DND-41 (cell line): ENCODE results near the gene KLF15.

ENCODE experiments used
- ATAC-seq: fragments of 200-7000 bp; cut with Tn5 transposase; 3 replicates; pipeline ENCODE4 v1.9.1; 2021; ENCODE audit warnings: low read depth; ENCODE audit not compliant: insufficient read depth
- DNase-seq: peaks from one replicate; pipeline ENCODE4 v3.0.0-alpha.2; 2020
- H2AFZ ChIP-seq: 2 replicates; pipeline ENCODE4 v1.6.0; 2012; ENCODE audit warnings: low read depth, low read length
- H3K27ac ChIP-seq: 2 replicates; pipeline ENCODE4 v1.5.1; 2012; ENCODE audit warnings: low read length, inconsistent platforms
- H3K27me3 ChIP-seq: fragments of 200-600 bp; sonication (generic); 2 replicates; pipeline ENCODE4 v1.6.0; 2012; ENCODE audit warnings: low read length, mild to moderate bottlenecking, inconsistent platforms; ENCODE audit not compliant: insufficient read depth, poor library complexity
- H3K36me3 ChIP-seq: 2 replicates; pipeline ENCODE4 v1.5.1; 2012; ENCODE audit warnings: low read length, inconsistent platforms; ENCODE audit not compliant: insufficient read depth
- H3K4me1 ChIP-seq: 2 replicates; pipeline ENCODE4 v1.5.1; 2012; ENCODE audit warnings: mild to moderate bottlenecking, low read length; ENCODE audit not compliant: insufficient read depth
- H3K4me2 ChIP-seq: 2 replicates; pipeline ENCODE4 v1.6.0; 2012; ENCODE audit warnings: mild to moderate bottlenecking, moderate library complexity, low read length, inconsistent platforms; ENCODE audit not compliant: insufficient read depth
- H3K4me3 ChIP-seq, 2 experiments: fragments of 200-600 bp in 1 of 2; shearing (Covaris generic) in 1 of 2; 2 replicates each; pipeline ENCODE4 v1.5.1; 2012 to 2016; ENCODE audit warnings: inconsistent platforms in 2 of 2, low read length in 2 of 2, mild to moderate bottlenecking in 2 of 2, low read depth in 1 of 2, moderate library complexity in 1 of 2
- H3K79me2 ChIP-seq: 2 replicates; pipeline ENCODE4 v1.6.0; 2012; ENCODE audit warnings: low read length, inconsistent platforms; ENCODE audit not compliant: insufficient read depth
- H3K9ac ChIP-seq: 2 replicates; pipeline ENCODE4 v1.6.0; 2012; ENCODE audit warnings: low read depth, mild to moderate bottlenecking, inconsistent platforms, low read length, moderate library complexity
- H3K9me3 ChIP-seq: 2 replicates; pipeline ENCODE4 v1.5.1; 2012; ENCODE audit warnings: low read length, moderate library complexity, mild to moderate bottlenecking, inconsistent platforms; ENCODE audit not compliant: insufficient read depth, severe bottlenecking
- H4K20me1 ChIP-seq: 2 replicates; pipeline ENCODE4 v1.6.0; 2012; ENCODE audit warnings: low read length; ENCODE audit not compliant: insufficient read depth
- CTCF ChIP-seq: IDR thresholded peaks from 2 replicates; pipeline ENCODE4 v1.5.1; 2012; ENCODE audit warnings: borderline replicate concordance, low read length, moderate library complexity, mild to moderate bottlenecking; ENCODE audit not compliant: poor library complexity, severe bottlenecking; ENCODE audit errors: extremely low read depth
- EZH2 ChIP-seq: IDR thresholded peaks from 3 replicates; pipeline ENCODE4 v1.6.1; 2012; ENCODE audit warnings: borderline replicate concordance, low read depth, mild to moderate bottlenecking, moderate library complexity, low read length, inconsistent platforms; ENCODE audit not compliant: severe bottlenecking

Gene KLF15

GRCh38 chr3:126348308-126348920 lies 8.8 kb downstream of the KLF15 start:
- H3K27ac ChIP-seq, result no peak overlapping the region
- ATAC-seq, result no peak
- TF ChIP-seq EZH2 (no peak), CTCF (no peak)
- H3K9me3 ChIP-seq, result no peaks in the 10 kb centered on the region
- H3K9ac ChIP-seq, result no peak overlapping the region
- no peaks in the 10 kb centered on the region for H3K36me3 ChIP-seq
- DNase-seq, result no peak
- no peaks in the 10 kb centered on the region for H3K27me3 ChIP-seq
- no peaks in the 10 kb centered on the region for H3K79me2 ChIP-seq
- no peak overlapping the region for H3K4me3 ChIP-seq
- no peaks in the 10 kb centered on the region for H3K4me1 ChIP-seq
- H3K4me2 ChIP-seq, result no peak overlapping the region
- H4K20me1 ChIP-seq, result no peaks in the 10 kb centered on the region
- no peak overlapping the region for H2AFZ ChIP-seq

- no peaks in the 10 kb centered on the region for H3K36me3 ChIP-seq
- no peaks in the 10 kb centered on the region for H3K9me3 ChIP-seq
- no peak overlapping the region for H2AFZ ChIP-seq
- H3K4me3 ChIP-seq, result no peak overlapping the region
- no peak overlapping the region for H3K27ac ChIP-seq
- no peaks in the 10 kb centered on the region for H3K4me1 ChIP-seq
- no peak overlapping the region for H3K9ac ChIP-seq
- no peaks in the 10 kb centered on the region for H3K79me2 ChIP-seq
- no peaks in the 10 kb centered on the region for H4K20me1 ChIP-seq
- TF ChIP-seq CTCF (no peak), EZH2 (no peak)
- ATAC-seq (no peak), DNase-seq (no peak)
- no peak overlapping the region for H3K4me2 ChIP-seq
- no peaks in the 10 kb centered on the region for H3K27me3 ChIP-seq
Measured at GRCh38 chr3:126347543-126348161, 9.6 kb downstream of the KLF15 start.

- no peak overlapping the region for H3K27ac ChIP-seq
- TF ChIP-seq CTCF (no peak), EZH2 (no peak)
- H4K20me1 ChIP-seq, result no peaks in the 10 kb centered on the region; the same call in 1 of the 2 replicates
- H3K4me3 ChIP-seq, result no peak overlapping the region
- no peaks in the 10 kb centered on the region for H3K9me3 ChIP-seq
- H3K36me3 ChIP-seq, result no peaks in the 10 kb centered on the region
- DNase-seq (no peak), ATAC-seq (no peak)
- H3K4me2 ChIP-seq, result no peak overlapping the region
- no peaks in the 10 kb centered on the region for H3K79me2 ChIP-seq
- no peaks in the 10 kb centered on the region for H3K27me3 ChIP-seq
- no peaks in the 10 kb centered on the region for H3K4me1 ChIP-seq
- H2AFZ ChIP-seq, result no peak overlapping the region
- H3K9ac ChIP-seq, result no peak overlapping the region
Measured at GRCh38 chr3:126346466-126346865, 10.7 kb downstream of the KLF15 start.
